Stomach (tissue), 9 donors: Measurements from ENCODE around the gene SMIM1. TPM values are rescaled to one million over a fixed set of nuclear protein-coding genes. Genes with fewer than 3 reads are reported as not detected.

Experiments
- DNase-seq, 2 donors: peaks; one replicate each; pipeline versions ENCODE4 v3.0.0 to v3.0.0-alpha.2; 2013 to 2019
- H3K27ac ChIP-seq, 5 donors: fragments of 200-600 bp in 4 of 5; sonication (generic) in 4 of 5; one replicate each; pipeline ENCODE4 v1.5.1; 2013 to 2019; ENCODE audit warnings: mild to moderate bottlenecking in 1 of 5, moderate library complexity in 1 of 5
- H3K27me3 ChIP-seq, 3 donors: fragments of 200-600 bp; sonication (generic); one replicate each; pipeline ENCODE4 v1.5.1; 2017 to 2019; ENCODE audit warnings: mixed run types in 1 of 3
- H3K36me3 ChIP-seq, 4 donors: fragments of 200-600 bp; sonication (generic); 1 replicate in 3 of 4; 2 replicates in 1 of 4; pipeline ENCODE4 v1.5.1; 2016 to 2019
- H3K4me1 ChIP-seq, 4 donors: fragments of 200-600 bp; sonication (generic); one replicate each; pipeline ENCODE4 v1.5.1; 2016 to 2019
- H3K4me3 ChIP-seq, 4 donors: fragments of 200-600 bp; sonication (generic) in 3 of 4; one replicate each; pipeline ENCODE4 v1.5.1; 2016 to 2019; ENCODE audit warnings: mild to moderate bottlenecking in 1 of 4
- H3K9me3 ChIP-seq, 4 donors: fragments of 200-600 bp; sonication (generic); one replicate each; pipeline ENCODE4 v1.5.1; 2016 to 2019
- CTCF ChIP-seq, 7 experiments: fragments of 450-650 bp in 4 of 7; fragments of 200-600 bp in 3 of 7; sonication (generic) in 3 of 7; IDR thresholded peaks; one replicate each; pipeline ENCODE4 v1.5.1; 2016 to 2019; ENCODE audit warnings: antibody characterized with exemption in 7 of 7, control low read depth in 2 of 7, mild to moderate bottlenecking in 1 of 7
- EP300 ChIP-seq: sonication (generic); formaldehyde crosslinking; IDR thresholded peaks from one replicate; pipeline ENCODE4 v1.6.1; 2017; ENCODE audit warnings: antibody characterized with exemption
- POLR2A ChIP-seq, 4 donors: fragments of 450-650 bp; IDR thresholded peaks; one replicate each; pipeline ENCODE4 v1.6.1; 2016; ENCODE audit warnings: antibody characterized with exemption in 4 of 4, control low read depth in 2 of 4, mild to moderate bottlenecking in 1 of 4, moderate library complexity in 1 of 4
- POLR2AphosphoS5 ChIP-seq, 3 donors: sonication (generic); formaldehyde crosslinking; IDR thresholded peaks; one replicate each; pipeline ENCODE4 v1.6.1; 2016; ENCODE audit warnings: antibody characterized with exemption in 3 of 3
- WGBS, 5 donors: extraction: QIAGEN DNeasy Blood & Tissue Kit in 3 of 5; methylation state at CpG; one replicate each; pipeline versions ENCODE4 v1.1.5 to v1.1.7; 2013 to 2018; 5-methylcytosine and 5-hydroxymethylcytosine counted together
- intact Hi-C: fragments of 100-400 bp; cut with DNase I; formaldehyde crosslinking; loops from one replicate; pipeline ENCODE4 v1.15.1; 2023; ENCODE audit warnings: low total_unique reads
- polyA plus RNA-seq, 3 donors: library from polyadenylated mRNA; stranded (reverse); fragments of 200-250 nt; gene quantifications; one replicate each; pipeline ENCODE4 v1.2.3, GENCODE V29; 2013
- total RNA-seq, 5 donors: library from RNA; depleted of rRNA; stranded (reverse); fragments of >200 nt; gene quantifications; one replicate each; pipeline versions ENCODE4 v1.1.0 to v1.2.3, GENCODE V29; 2014 to 2016
- donor health status: healthy with polysubstance abuse.
- donor health status: Bipolar disorder and iron deficiency.
- donor health status: healthy.

The SMIM1 gene
- total and polyA plus RNA-seq, 8 donors = 7.3 to 26.5 (median 12.5) TPM; not detected in 5

GRCh38 chr1:3753656-3754454 lies 18.7 kb upstream of the SMIM1 start:
- Histone ChIP-seq H3K4me1 (no peaks in the 10 kb centered on the region), H3K27me3 (peaks cover 0 to 59% (median 19%) of the 10 kb centered on the region in 3 donors), H3K36me3 (no peaks in the 10 kb centered on the region), H3K27ac (no peak overlapping the region), H3K4me3 (no peak overlapping the region), H3K9me3 (no peaks in the 10 kb centered on the region)
- 73 to 86% (median 81%) methylated on average over 18 to 20 of the region's 20 CpGs for WGBS, 5 donors
- intact Hi-C loops = no loop called here
- no peak for DNase-seq
- no peak for TF ChIP-seq POLR2AphosphoS5 (IDR thresholded peaks at IDR 0.05)
- no peak for TF ChIP-seq CTCF (IDR thresholded peaks at IDR 0.05)
- TF ChIP-seq EP300 = no peak
- no peak for TF ChIP-seq POLR2A (IDR thresholded peaks at IDR 0.05)

GRCh38 chr1:3756394-3756793 lies 16.2 kb upstream of the SMIM1 start:
- 67 to 82% (median 80%) methylated on average over 20 to 21 of the region's 21 CpGs for WGBS, 5 donors
- Histone ChIP-seq H3K27me3 (peaks cover 0 to 74% (median 25%) of the 10 kb centered on the region in 3 donors), H3K9me3 (peaks cover 0 to 7% (median 0%) of the 10 kb centered on the region in 4 donors), H3K27ac (no peak overlapping the region), H3K36me3 (no peaks in the 10 kb centered on the region), H3K4me3 (no peak overlapping the region), H3K4me1 (no peaks in the 10 kb centered on the region)
- intact Hi-C loops = no loop called here
- no peak for DNase-seq
- no peak for TF ChIP-seq EP300
- no peak for TF ChIP-seq POLR2AphosphoS5 (IDR thresholded peaks at IDR 0.05)
- no peak for TF ChIP-seq CTCF (IDR thresholded peaks at IDR 0.05)
- no peak for TF ChIP-seq POLR2A (IDR thresholded peaks at IDR 0.05)

- H3K36me3 ChIP-seq = no peaks in the 10 kb centered on the region
- intact Hi-C loops = no loop called here
- H3K27ac ChIP-seq = no peak overlapping the region
- no peak for DNase-seq
- peaks cover 0 to 7% (median 0%) of the 10 kb centered on the region in 4 donors for H3K9me3 ChIP-seq
- H3K4me1 ChIP-seq = no peaks in the 10 kb centered on the region
- WGBS, 5 donors = 81 to 90% (median 85%) methylated on average over 6 of the region's 6 CpGs
- no peak for TF ChIP-seq POLR2AphosphoS5 (IDR thresholded peaks at IDR 0.05)
- TF ChIP-seq EP300 = no peak
- no peak for TF ChIP-seq CTCF (IDR thresholded peaks at IDR 0.05)
- TF ChIP-seq POLR2A (IDR thresholded peaks at IDR 0.05) = no peak
- H3K27me3 ChIP-seq = peaks cover 0 to 79% (median 22%) of the 10 kb centered on the region in 3 donors
- H3K4me3 ChIP-seq = no peak overlapping the region
These were observed 13.4 kb upstream of the SMIM1 start for GRCh38 chr1:3759164-3759563.

- Histone ChIP-seq H3K4me1 (no peaks in the 10 kb centered on the region), H3K4me3 (no peak overlapping the region), H3K9me3 (peaks cover 0 to 7% (median 0%) of the 10 kb centered on the region in 4 donors), H3K27ac (no peak overlapping the region), H3K36me3 (no peaks in the 10 kb centered on the region), H3K27me3 (peaks cover 0 to 73% (median 22%) of the 10 kb centered on the region in 3 donors)
- no peak for DNase-seq
- 64 to 68% (median 66%) methylated on average over 6 of the region's 6 CpGs for WGBS, 5 donors
- intact Hi-C loops = no loop called here
- TF ChIP-seq POLR2A (IDR thresholded peaks at IDR 0.05) = no peak
- no peak for TF ChIP-seq EP300
- TF ChIP-seq POLR2AphosphoS5 (IDR thresholded peaks at IDR 0.05) = no peak
- TF ChIP-seq CTCF (IDR thresholded peaks at IDR 0.05) = no peak
These were observed 12.8 kb upstream of the SMIM1 start for GRCh38 chr1:3759796-3760195.
